Adipocyte (in vitro differentiated cells): ENCODE measurements around the gene CHN2.
"Not testable (repeated sequence)": the region's sequence is repeated elsewhere in the genome, so short reads cannot be mapped to it uniquely, and the experiment has no call there.

Experiments
- DNase-seq: peaks from one replicate; pipeline ENCODE4 v3.0.0-alpha.2; 2015; ENCODE audit warnings: low read depth
- H3K27me3 ChIP-seq: replicated peaks from 2 replicates; pipeline ENCODE4 v1.7.0; 2013; ENCODE audit warnings: mild to moderate bottlenecking, low read length, moderate library complexity; ENCODE audit not compliant: control insufficient read depth, insufficient read depth
- H3K36me3 ChIP-seq: 2 replicates; pipeline ENCODE4 v1.7.0; 2013; ENCODE audit warnings: low read length, mild to moderate bottlenecking, moderate library complexity; ENCODE audit not compliant: control insufficient read depth, insufficient read depth, severe bottlenecking
- H3K4me1 ChIP-seq: 2 replicates; pipeline ENCODE4 v1.7.0; 2013; ENCODE audit warnings: mild to moderate bottlenecking, low read length, moderate library complexity; ENCODE audit not compliant: control insufficient read depth, insufficient read depth
- H3K4me3 ChIP-seq: 2 replicates; pipeline ENCODE4 v1.7.0; 2013; ENCODE audit warnings: mild to moderate bottlenecking, low read length, moderate library complexity
- H3K9ac ChIP-seq: 2 replicates; pipeline ENCODE4 v1.7.0; 2013; ENCODE audit warnings: mild to moderate bottlenecking, low read length, moderate library complexity
- H3K9me3 ChIP-seq: 2 replicates; pipeline ENCODE4 v1.7.0; 2013; ENCODE audit warnings: mild to moderate bottlenecking, low read length, moderate library complexity; ENCODE audit not compliant: control insufficient read depth

The CHN2 gene

DNA sequence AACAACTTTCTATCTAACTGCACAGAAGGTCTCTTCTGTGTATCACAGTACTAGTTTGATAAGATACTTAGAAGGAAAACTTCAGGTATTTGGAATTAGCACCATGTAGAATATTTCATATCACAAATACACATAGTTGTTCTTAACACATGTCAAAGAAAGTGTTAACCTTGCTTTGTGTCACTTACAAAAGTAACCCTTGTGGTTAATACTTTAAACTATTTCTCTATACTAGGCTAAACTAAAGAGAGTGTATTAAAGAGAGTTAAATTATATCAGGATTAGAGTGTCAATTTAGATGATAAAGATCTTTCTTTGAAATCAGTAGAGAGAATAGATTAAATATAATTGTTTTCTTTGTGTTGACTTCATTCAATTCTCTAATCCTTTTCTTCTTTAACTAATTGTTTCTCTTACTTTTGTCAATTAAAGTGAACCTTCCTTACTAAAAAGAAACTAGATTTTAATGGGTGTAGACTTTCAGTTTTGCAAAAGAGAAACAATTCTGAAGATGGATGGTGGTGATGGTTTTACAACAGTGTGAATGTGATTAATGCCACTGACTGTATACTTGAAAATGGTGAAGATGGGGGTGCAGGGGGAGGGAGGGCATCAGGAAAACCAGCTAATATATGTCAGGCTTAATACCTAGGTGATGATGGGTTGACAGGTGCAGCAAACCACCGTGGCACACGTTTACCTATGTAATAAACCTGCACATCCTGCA lies 67.8 kb downstream of the CHN2 start:
- Histone ChIP-seq H3K4me1 (peaks cover 4% of the 10 kb centered on the region), H3K4me3 (no peak overlapping the region), H3K27me3 (no peaks in the 10 kb centered on the region), H3K9ac (no peak overlapping the region), H3K9me3 (no peaks in the 10 kb centered on the region), H3K36me3 (no peaks in the 10 kb centered on the region)
- no peak for DNase-seq

DNA sequence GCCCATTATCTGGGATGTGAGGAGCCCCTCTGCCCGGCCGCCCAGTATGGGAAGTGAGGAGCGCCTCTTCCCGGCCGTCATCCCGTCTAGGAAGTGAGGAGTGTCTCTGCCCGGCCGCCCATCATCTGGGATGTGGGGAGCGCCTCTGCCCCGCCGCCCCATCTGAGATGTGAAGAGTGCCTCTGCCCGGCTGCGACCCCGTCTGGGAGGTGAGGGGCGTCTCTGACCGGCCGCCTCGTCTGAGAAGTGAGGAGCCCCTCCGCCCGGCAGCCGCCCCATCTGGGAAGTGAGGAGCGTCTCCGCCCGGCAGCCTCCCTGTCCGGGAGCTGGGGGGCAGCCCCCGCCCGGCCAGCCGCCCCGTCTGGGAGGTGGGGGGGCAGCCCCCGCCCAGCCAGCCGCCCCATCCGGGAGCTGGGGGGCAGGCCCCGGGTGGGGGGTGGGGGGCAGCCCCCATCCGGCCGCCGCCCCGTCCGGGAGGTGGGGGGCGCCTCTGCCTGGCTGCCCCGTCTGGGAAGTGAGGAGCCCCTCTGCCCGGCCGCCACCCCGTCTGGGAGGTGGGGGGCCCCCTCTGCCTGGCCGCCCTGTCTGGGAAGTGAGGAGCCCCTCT lies 69.1 kb downstream of the CHN2 start:
- H3K4me1 ChIP-seq, H3K9me3 ChIP-seq, H3K4me3 ChIP-seq: not testable (repeated sequence)

DNA sequence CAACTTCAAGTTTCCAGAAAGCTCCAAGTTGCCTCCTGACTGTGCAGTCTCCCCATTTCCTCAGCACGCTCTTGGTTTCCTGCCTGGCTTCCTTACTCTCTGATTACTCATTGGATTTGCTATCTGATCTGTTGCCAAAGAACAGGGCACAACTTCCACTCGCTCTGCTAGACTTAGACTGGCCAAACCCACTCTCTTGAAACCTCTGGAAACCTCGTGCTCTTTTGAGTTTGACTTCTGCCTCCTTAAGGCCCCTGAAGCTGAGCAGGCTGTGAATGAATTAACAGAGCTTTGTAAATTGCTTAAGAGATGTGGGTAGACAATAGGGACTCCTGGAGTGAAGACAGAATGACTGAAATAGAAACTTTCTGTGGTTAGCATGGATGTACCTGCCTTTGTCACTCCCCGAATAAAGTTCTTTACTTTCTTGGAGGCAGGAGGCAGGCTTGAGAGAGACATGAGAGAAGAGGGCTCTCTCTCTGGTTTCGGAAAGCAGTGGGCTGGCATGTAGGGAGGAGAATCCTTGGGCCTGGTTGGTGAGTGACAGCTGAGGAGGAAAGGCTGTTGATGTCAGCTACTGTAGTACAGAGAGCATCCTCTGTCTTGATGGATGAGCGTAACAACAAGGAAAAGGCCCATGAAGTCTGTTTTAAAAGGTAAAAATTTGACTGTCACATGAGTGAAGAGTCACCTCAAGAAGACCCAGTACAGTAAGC lies 70.8 kb downstream of the CHN2 start:
- H3K27me3 ChIP-seq = no peaks in the 10 kb centered on the region
- H3K9me3 ChIP-seq = no peaks in the 10 kb centered on the region
- no peak overlapping the region for H3K9ac ChIP-seq
- H3K36me3 ChIP-seq = no peaks in the 10 kb centered on the region
- H3K4me3 ChIP-seq = no peak overlapping the region
- no peak for DNase-seq
- peaks cover 4% of the 10 kb centered on the region for H3K4me1 ChIP-seq

More for the DNA sequence above, 69.1 kb downstream of the CHN2 start:
- not testable (repeated sequence) for DNase-seq, H3K27me3 ChIP-seq, H3K9ac ChIP-seq, H3K36me3 ChIP-seq

DNA sequence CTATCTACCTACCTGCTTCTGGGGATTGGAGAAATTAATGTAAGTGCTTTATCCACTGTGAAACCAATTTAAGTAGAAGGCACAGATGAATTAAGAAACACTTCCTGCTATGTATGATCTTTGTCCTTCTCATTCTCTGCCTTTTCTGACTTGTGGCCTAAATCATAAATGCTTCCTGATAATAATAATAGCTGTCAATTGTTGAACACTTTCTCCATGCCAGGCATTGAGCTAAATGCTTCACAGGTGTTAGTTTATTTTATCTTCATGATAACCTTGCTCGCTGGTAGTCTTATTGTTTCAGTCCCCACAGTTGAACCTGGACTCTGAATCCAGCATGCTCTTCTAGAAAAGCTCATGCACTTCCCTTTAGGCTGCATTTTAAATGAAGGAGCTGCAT lies 75.4 kb downstream of the CHN2 start:
- DNase-seq = no peak
- H3K36me3 ChIP-seq = no peaks in the 10 kb centered on the region
- H3K4me1 ChIP-seq = peaks cover 4% of the 10 kb centered on the region
- H3K4me3 ChIP-seq = no peak overlapping the region
- H3K27me3 ChIP-seq = peaks cover 5% of the 10 kb centered on the region
- H3K9me3 ChIP-seq = no peaks in the 10 kb centered on the region
- H3K9ac ChIP-seq = no peak overlapping the region

DNA sequence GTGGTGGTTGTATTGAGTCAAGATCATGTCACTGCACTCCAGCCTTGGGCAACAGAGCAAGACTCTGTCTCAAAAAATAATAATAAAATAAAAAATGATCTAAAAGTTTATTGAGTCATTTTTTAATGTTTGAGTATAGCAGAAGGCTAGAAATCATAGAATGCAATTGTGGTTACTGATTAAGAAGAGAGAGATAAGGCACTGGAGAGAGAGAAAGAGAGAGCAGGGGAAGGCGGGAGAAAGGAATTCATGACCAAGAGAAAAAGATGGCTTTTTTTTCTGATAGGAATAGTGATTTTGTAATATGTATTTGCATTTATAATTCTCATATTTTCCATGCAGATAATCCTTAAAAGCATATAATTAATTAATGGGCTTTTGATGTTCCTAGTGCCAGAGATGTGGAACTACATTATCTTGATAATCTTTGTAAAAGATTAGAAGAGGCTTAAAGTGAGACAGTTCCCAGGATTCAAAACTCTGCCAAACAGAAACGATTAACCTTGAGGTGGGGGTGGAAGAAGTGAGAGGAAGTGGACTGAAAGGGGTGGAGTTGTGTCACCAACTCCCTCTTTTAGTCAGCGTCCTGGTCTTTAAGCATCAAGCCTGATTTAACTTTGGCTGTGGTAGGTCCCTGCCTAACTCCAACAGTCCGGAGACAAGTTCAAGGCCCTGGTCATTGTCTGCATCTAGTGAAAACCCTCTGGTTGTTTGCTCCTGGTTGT lies 76.2 kb downstream of the CHN2 start:
- no peak for DNase-seq
- H3K4me3 ChIP-seq = no peak overlapping the region

DNA sequence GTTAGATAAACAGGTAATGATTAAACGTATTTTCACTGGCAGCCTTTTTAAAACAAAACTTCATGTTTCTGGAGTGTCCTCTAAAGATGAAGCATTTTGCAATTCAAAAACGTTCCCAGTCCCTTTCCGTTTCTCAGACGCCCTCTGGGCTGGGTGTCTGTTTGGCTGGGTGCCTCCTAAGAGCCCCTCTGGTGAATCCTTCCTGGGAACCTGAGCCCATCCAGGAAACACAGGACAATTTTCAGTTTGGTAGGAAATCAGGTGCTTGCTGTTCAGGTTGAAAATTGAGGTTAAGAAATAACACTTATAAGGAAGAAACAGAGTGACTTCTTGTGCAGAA lies 76.7 kb downstream of the CHN2 start:
- Histone ChIP-seq H3K9me3 (no peaks in the 10 kb centered on the region), H3K4me1 (no peaks in the 10 kb centered on the region), H3K27me3 (peaks cover 10% of the 10 kb centered on the region), H3K36me3 (no peaks in the 10 kb centered on the region), H3K9ac (no peak overlapping the region), H3K4me3 (no peak overlapping the region)
- DNase-seq = no peak

More for the DNA sequence above, 76.2 kb downstream of the CHN2 start:
- H3K36me3 ChIP-seq = no peaks in the 10 kb centered on the region
- H3K9ac ChIP-seq = no peak overlapping the region
- H3K4me1 ChIP-seq = no peaks in the 10 kb centered on the region
- H3K9me3 ChIP-seq = no peaks in the 10 kb centered on the region
- peaks cover 5% of the 10 kb centered on the region for H3K27me3 ChIP-seq

DNA sequence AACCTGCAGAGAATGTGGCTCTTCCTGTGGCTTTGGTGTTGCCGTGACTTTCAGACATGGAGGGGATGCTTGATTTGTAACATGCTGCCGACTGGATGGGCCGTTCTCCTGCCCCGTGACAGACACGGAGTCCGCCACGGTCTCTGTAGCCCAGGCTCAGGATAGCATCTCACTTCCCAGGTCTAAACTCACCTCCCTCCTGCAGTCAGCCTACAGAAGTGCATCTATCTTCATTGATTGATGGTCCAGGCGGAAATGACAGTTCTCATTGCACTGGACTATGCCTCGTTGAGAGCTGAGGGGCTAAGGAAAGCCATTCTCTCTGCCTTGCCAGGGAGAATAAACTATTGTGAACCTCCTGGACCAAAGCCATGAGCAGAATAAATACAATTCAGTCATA lies 77.5 kb downstream of the CHN2 start:
- Histone ChIP-seq H3K9me3 (no peaks in the 10 kb centered on the region), H3K27me3 (peaks cover 18% of the 10 kb centered on the region), H3K4me3 (no peak overlapping the region)

DNA sequence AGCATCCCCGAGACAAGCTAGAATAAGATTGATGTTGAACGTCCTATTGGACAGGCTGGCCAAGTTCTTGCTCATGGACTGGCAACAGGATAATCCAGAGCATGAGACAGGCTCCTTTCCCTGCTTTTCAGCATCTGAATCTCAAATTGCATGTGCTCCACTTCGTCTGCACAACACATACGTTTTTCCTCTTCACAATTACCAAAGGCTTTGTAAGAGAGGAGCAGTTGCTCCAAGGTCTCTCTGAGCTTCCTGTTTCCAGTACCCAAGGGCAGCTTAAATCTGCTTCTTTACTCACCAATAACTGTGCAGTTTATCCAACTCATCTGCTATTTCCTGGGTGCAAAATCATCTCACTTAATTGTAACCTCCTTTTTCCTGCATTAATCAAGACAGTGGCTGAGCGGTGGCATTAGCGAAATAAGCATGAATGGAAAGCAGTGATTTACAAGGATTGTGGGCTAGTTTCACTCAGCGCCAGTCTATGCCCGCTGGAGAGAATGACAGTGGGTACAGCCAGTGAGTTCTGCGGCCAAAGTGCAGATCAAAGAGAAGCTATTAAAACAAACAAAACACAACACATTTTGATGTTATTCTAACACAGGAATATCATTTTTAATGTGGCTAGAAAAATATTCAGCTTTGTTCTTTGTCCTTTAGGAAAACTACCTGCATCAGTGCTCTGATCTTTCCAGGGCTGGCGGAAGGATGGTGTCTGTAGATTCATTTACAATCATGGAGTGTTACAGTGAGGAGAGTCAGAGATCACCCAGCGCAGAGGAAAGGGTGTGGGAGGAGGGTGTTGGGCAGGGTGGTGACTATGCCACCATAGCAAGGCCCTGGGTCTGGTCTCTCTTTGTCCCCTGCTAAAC lies 79.8 kb downstream of the CHN2 start:
- DNase-seq = peak; percentile 46
- H3K9ac ChIP-seq = no peak overlapping the region
- no peak overlapping the region for H3K4me3 ChIP-seq
- no peaks in the 10 kb centered on the region for H3K4me1 ChIP-seq
- H3K9me3 ChIP-seq = no peaks in the 10 kb centered on the region
- H3K36me3 ChIP-seq = no peaks in the 10 kb centered on the region
- peaks cover 26% of the 10 kb centered on the region for H3K27me3 ChIP-seq

More for the DNA sequence above, 77.5 kb downstream of the CHN2 start:
- Histone ChIP-seq H3K36me3 (no peaks in the 10 kb centered on the region), H3K4me1 (no peaks in the 10 kb centered on the region), H3K9ac (no peak overlapping the region)
- DNase-seq = no peak

DNA sequence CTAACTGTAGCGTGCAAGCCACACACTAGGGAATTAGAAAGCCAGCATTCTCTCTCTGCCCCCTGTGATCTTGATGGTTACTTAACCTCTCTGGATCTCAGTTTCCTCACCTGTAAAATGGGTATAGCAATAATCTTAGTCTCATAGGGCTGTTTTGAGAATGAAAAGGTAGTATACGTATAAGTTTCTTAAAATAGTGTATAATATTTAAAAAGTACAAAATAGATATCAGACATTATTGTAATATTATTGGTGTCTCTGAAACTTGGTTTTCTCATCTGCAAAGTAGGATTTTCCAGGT lies 80.4 kb downstream of the CHN2 start:
- Histone ChIP-seq H3K9ac (no peak overlapping the region), H3K4me3 (no peak overlapping the region), H3K4me1 (no peaks in the 10 kb centered on the region), H3K36me3 (no peaks in the 10 kb centered on the region), H3K9me3 (no peaks in the 10 kb centered on the region), H3K27me3 (peaks cover 26% of the 10 kb centered on the region)
- DNase-seq = no peak

DNA sequence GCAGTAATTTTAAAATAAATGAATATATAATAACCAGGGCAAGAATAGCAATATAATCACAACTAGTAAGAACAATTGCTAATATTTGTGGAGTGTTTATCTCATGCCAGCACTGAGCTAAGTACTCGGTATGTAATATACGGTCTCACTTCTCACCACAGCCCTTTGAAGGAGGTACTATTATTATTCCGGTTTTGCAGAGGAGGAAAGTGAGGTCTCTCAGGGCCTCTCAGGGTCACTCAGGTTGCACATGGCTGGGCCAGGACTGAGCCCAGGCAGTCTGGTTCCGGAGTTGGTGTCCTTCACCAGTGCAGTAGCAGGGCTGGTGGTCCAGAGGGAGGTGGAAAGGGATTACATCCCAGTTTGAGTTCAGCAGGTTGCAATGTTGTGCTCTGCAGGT lies 80.9 kb downstream of the CHN2 start:
- Histone ChIP-seq H3K4me1 (no peaks in the 10 kb centered on the region), H3K4me3 (no peak overlapping the region), H3K36me3 (no peaks in the 10 kb centered on the region), H3K27me3 (peaks cover 26% of the 10 kb centered on the region), H3K9ac (no peak overlapping the region), H3K9me3 (no peaks in the 10 kb centered on the region)
- no peak for DNase-seq
